IMR-90 (cell line): Measurements from ENCODE around the gene SLC26A3. TPM values are rescaled to one million over a fixed set of nuclear protein-coding genes. Genes with fewer than 3 reads are reported as not detected.

Source experiments
- ATAC-seq: fragments of 200-7000 bp; cut with Tn5 transposase; 2 replicates; pipeline ENCODE4 v1.9.1; 2020; ENCODE audit warnings: low read depth, mild to moderate bottlenecking, moderate library complexity
- BruUV-seq: library from RNA; stranded (reverse); fragments of 400-500 nt; replicated peaks from 2 replicates; lab custom pipeline; 2021; lab: Mats Ljungman, UMichigan
- CTCF ChIA-PET: fragments of 300-600 bp; formaldehyde crosslinking; extraction: SDS; loops from one replicate; lab custom pipeline; 2021; ENCODE audit warnings: antibody characterized with exemption; lab: Yijun Ruan, JAX
- POLR2A ChIA-PET: fragments of 300-600 bp; sonication (Branson Sonifier 250); formaldehyde crosslinking; loops from one replicate; lab custom pipeline; 2022; ENCODE audit warnings: antibody characterized with exemption; ENCODE audit not compliant: unreplicated experiment; lab: Charles Lee
- DNase-seq: peaks from one replicate; pipeline ENCODE4 v3.0.0; 2013
- H2AFZ ChIP-seq: replicated peaks from 2 replicates; pipeline ENCODE3; 2013; ENCODE audit warnings: low read length, mild to moderate bottlenecking; ENCODE audit not compliant: poor library complexity
- H2AK5ac ChIP-seq: 2 replicates; pipeline ENCODE4 v1.6.1; 2013; ENCODE audit warnings: low read depth, low read length, inconsistent platforms
- H2AK9ac ChIP-seq: replicated peaks from 2 replicates; pipeline ENCODE3; 2013; ENCODE audit warnings: mild to moderate bottlenecking, low read depth, low read length, moderate library complexity; ENCODE audit not compliant: poor library complexity
- H2BK120ac ChIP-seq: 2 replicates; pipeline ENCODE4 v1.6.1; 2013; ENCODE audit warnings: low read depth, low read length, inconsistent platforms
- H2BK15ac ChIP-seq: 3 replicates; pipeline ENCODE4 v1.6.1; 2013; ENCODE audit warnings: low read depth, low read length, inconsistent platforms
- H2BK20ac ChIP-seq: 2 replicates; pipeline ENCODE4 v1.6.1; 2013; ENCODE audit warnings: low read depth, mild to moderate bottlenecking, inconsistent platforms, low read length, moderate library complexity
- H2BK5ac ChIP-seq: 2 replicates; pipeline ENCODE4 v1.6.1; 2013; ENCODE audit warnings: mild to moderate bottlenecking, low read depth, low read length, inconsistent platforms; ENCODE audit not compliant: poor library complexity, severe bottlenecking
- H3K14ac ChIP-seq: replicated peaks from 2 replicates; pipeline ENCODE4 v1.6.1; 2013; ENCODE audit warnings: low read depth, low read length, inconsistent platforms
- H3K18ac ChIP-seq: 2 replicates; pipeline ENCODE4 v1.6.1; 2013; ENCODE audit warnings: low read depth, low read length, control low read depth
- H3K23ac ChIP-seq: 2 replicates; pipeline ENCODE4 v1.6.1; 2013; ENCODE audit warnings: low read depth, low read length, inconsistent platforms
- H3K27ac ChIP-seq: 2 replicates; pipeline ENCODE4 v1.5.1; 2013; ENCODE audit warnings: mild to moderate bottlenecking, control low read depth, low read length; ENCODE audit not compliant: insufficient read depth
- H3K27me3 ChIP-seq: 2 replicates; pipeline ENCODE4 v1.6.1; 2013; ENCODE audit warnings: low read length; ENCODE audit not compliant: control insufficient read depth, insufficient read depth
- H3K36me3 ChIP-seq: 2 replicates; pipeline ENCODE4 v1.6.1; 2013; ENCODE audit warnings: low read length, mixed read lengths; ENCODE audit not compliant: control insufficient read depth, insufficient read depth
- H3K4ac ChIP-seq: 2 replicates; pipeline ENCODE4 v1.6.1; 2013; ENCODE audit warnings: low read depth, low read length, inconsistent platforms
- H3K4me1 ChIP-seq: 2 replicates; pipeline ENCODE4 v1.6.1; 2013; ENCODE audit warnings: low read length, mixed read lengths; ENCODE audit not compliant: control insufficient read depth, insufficient read depth
- H3K4me2 ChIP-seq: 2 replicates; pipeline ENCODE4 v1.6.1; 2013; ENCODE audit warnings: low read depth, mild to moderate bottlenecking, control low read depth, low read length, moderate library complexity
- H3K4me3 ChIP-seq: 2 replicates; pipeline ENCODE4 v1.5.1; 2013; ENCODE audit warnings: low read depth, mild to moderate bottlenecking, control low read depth, low read length, moderate library complexity; ENCODE audit not compliant: insufficient read depth
- H3K56ac ChIP-seq: 2 replicates; pipeline ENCODE4 v1.6.1; 2013; ENCODE audit warnings: low read length, inconsistent platforms; ENCODE audit not compliant: insufficient read depth; ENCODE audit errors: extremely low read depth
- H3K79me1 ChIP-seq, 2 experiments: 2 replicates each; pipeline ENCODE4 v1.6.1; 2013; ENCODE audit warnings: low read length in 2 of 2, inconsistent platforms in 1 of 2, low read depth in 1 of 2
- H3K9ac ChIP-seq: 2 replicates; pipeline ENCODE4 v1.6.1; 2013; ENCODE audit warnings: low read depth, low read length, control low read depth
- H3K9me1 ChIP-seq: 2 replicates; pipeline ENCODE4 v1.6.1; 2013; ENCODE audit warnings: low read length, inconsistent platforms; ENCODE audit not compliant: insufficient read depth
- H3K9me3 ChIP-seq: 2 replicates; pipeline ENCODE4 v1.6.1; 2013; ENCODE audit warnings: low read length; ENCODE audit not compliant: control insufficient read depth, insufficient read depth
- H4K20me1 ChIP-seq: 2 replicates; pipeline ENCODE4 v1.6.1; 2013; ENCODE audit warnings: low read length, inconsistent platforms; ENCODE audit not compliant: insufficient read depth
- H4K5ac ChIP-seq: 2 replicates; pipeline ENCODE4 v1.6.1; 2013; ENCODE audit warnings: mild to moderate bottlenecking, low read depth, low read length, control low read depth
- H4K8ac ChIP-seq, 2 experiments: 2 replicates each; pipeline ENCODE4 v1.6.1; 2013; ENCODE audit warnings: low read depth in 2 of 2, low read length in 2 of 2, control low read depth in 1 of 2, inconsistent platforms in 1 of 2
- H4K91ac ChIP-seq: 2 replicates; pipeline ENCODE4 v1.6.1; 2013; ENCODE audit warnings: low read depth, low read length, inconsistent platforms; ENCODE audit not compliant: insufficient read depth
- BHLHE40 ChIP-seq: fragments of 150-350 bp; IDR thresholded peaks from 2 replicates; pipeline ENCODE4 v1.6.1; 2016; ENCODE audit warnings: mild to moderate bottlenecking, low read depth, low read length
- CEBPB ChIP-seq: IDR thresholded peaks from 2 replicates; pipeline ENCODE4 v1.6.1; 2012; ENCODE audit warnings: low read depth, low read length, improper control_type of control experiment
- CHD1 ChIP-seq: IDR thresholded peaks from 2 replicates; pipeline ENCODE4 v1.6.1; 2012; ENCODE audit warnings: low read depth, low read length, improper control_type of control experiment
- CTCF ChIP-seq: conservative IDR thresholded peaks from 2 replicates; pipeline ENCODE4 v1.5.1; 2012; ENCODE audit warnings: mild to moderate bottlenecking, low read depth, low read length, improper control_type of control experiment
- ELK1 ChIP-seq: fragments of 150-350 bp; IDR thresholded peaks from 2 replicates; pipeline ENCODE4 v1.6.1; 2016; ENCODE audit warnings: low read depth, mild to moderate bottlenecking, low read length, moderate library complexity, borderline replicate concordance
- FOS ChIP-seq: fragments of 150-350 bp; IDR thresholded peaks from 2 replicates; pipeline ENCODE4 v1.6.1; 2016; ENCODE audit warnings: low read depth, low read length
- MAFK ChIP-seq: IDR thresholded peaks from 2 replicates; pipeline ENCODE4 v1.6.1; 2012; ENCODE audit warnings: low read depth, low read length, improper control_type of control experiment
- MAZ ChIP-seq: IDR thresholded peaks from 2 replicates; pipeline ENCODE4 v1.6.1; 2012; ENCODE audit warnings: low read depth, mild to moderate bottlenecking, low read length, improper control_type of control experiment, moderate library complexity, borderline replicate concordance
- MXI1 ChIP-seq: IDR thresholded peaks from 2 replicates; pipeline ENCODE4 v1.6.1; 2012; ENCODE audit warnings: low read depth, mild to moderate bottlenecking, low read length, moderate library complexity, borderline replicate concordance
- NFE2L2 ChIP-seq: fragments of 150-350 bp; IDR thresholded peaks from 2 replicates; pipeline ENCODE4 v1.6.1; 2016; ENCODE audit warnings: low read depth, mild to moderate bottlenecking, low read length
- POLR2A ChIP-seq: IDR thresholded peaks from 2 replicates; pipeline ENCODE4 v1.6.1; 2012; ENCODE audit warnings: mild to moderate bottlenecking, low read depth, low read length
- RAD21 ChIP-seq: IDR thresholded peaks from 2 replicates; pipeline ENCODE4 v1.6.1; 2012; ENCODE audit warnings: low read length, improper control_type of control experiment
- RCOR1 ChIP-seq: IDR thresholded peaks from 2 replicates; pipeline ENCODE4 v1.6.1; 2012; ENCODE audit warnings: mild to moderate bottlenecking, low read length, improper control_type of control experiment; ENCODE audit not compliant: insufficient replicate concordance
- RFX5 ChIP-seq: IDR thresholded peaks from 2 replicates; pipeline ENCODE4 v1.8.0; 2012; ENCODE audit warnings: low read depth, mild to moderate bottlenecking, low read length, moderate library complexity
- SMC3 ChIP-seq: fragments of 150-350 bp; IDR thresholded peaks from 2 replicates; pipeline ENCODE4 v1.6.1; 2016; ENCODE audit warnings: low read depth, mild to moderate bottlenecking, antibody characterized with exemption, low read length, moderate library complexity
- USF2 ChIP-seq: fragments of 150-350 bp; IDR thresholded peaks from 2 replicates; pipeline ENCODE4 v1.6.1; 2017; ENCODE audit warnings: mild to moderate bottlenecking, antibody characterized with exemption, low read length, low read depth
- WGBS, 2 experiments: methylation state at CpG; one replicate each; pipeline versions ENCODE4 v1.1.5 to v1.1.7; 2013; ENCODE audit warnings: missing lambda C conversion rate in 2 of 2; ENCODE audit not compliant: insufficient read length in 1 of 2; ENCODE audit errors: extremely low coverage in 2 of 2; 5-methylcytosine and 5-hydroxymethylcytosine counted together
- dilution Hi-C: fragments of 300-500 bp; cut with HindIII; formaldehyde crosslinking; loops from one replicate; pipeline ENCODE4 v1.14.3; 2018; ENCODE audit warnings: low sequenced_read_pairs; ENCODE audit not compliant: unreplicated experiment
- in situ Hi-C: fragments of 300-500 bp; cut with MboI; formaldehyde crosslinking; loops from 3 replicates; pipeline ENCODE4 v1.14.3; 2019; ENCODE audit warnings: low sequenced_read_pairs, inconsistent platforms, mixed read lengths
- intact Hi-C: fragments of 100-400 bp; cut with micrococcal nuclease; formaldehyde crosslinking; loops from 2 replicates; pipeline ENCODE4 v1.10.0; 2022
- polyA plus RNA-seq, 3 experiments: library from polyadenylated mRNA; depleted of rRNA; stranded (reverse); fragments of >200 nt; gene quantifications; 2 replicates each; pipeline ENCODE4 v1.2.3, GENCODE V29; 2012; ENCODE audit warnings: low replicate concordance in 1 of 3
- total RNA-seq: library from RNA; depleted of rRNA; stranded (reverse); fragments of >200 nt; gene quantifications from 2 replicates; pipeline ENCODE4 v1.2.3, GENCODE V29; 2012

The SLC26A3 gene
- total and polyA plus RNA-seq, 2 of the 4 experiments (the other 2 are of a cell fraction) = not detected

GRCh38 chr7:107816011-107816566, 13.1 kb upstream of the SLC26A3 start:
- ChIA-PET POLR2A (no interaction called here), CTCF (no interaction called here)
- no peaks in the 10 kb centered on the region for H3K9me1 ChIP-seq
- WGBS, 2 experiments = 54% methylated on average over 5 of the region's 6 CpGs; no CpG with 5 or more reads in 1 of the 2 experiments
- H2BK5ac ChIP-seq = no peak overlapping the region
- no peak overlapping the region for H2BK20ac ChIP-seq
- no peak overlapping the region for H4K91ac ChIP-seq
- H3K4me1 ChIP-seq = no peaks in the 10 kb centered on the region
- no peaks in the 10 kb centered on the region; the same call in none of the 2 replicates for H3K27me3 ChIP-seq
- TF ChIP-seq MAFK = no peak
- TF ChIP-seq MXI1 = no peak
- no peak for TF ChIP-seq NFE2L2
- TF ChIP-seq RAD21 = no peak
- TF ChIP-seq POLR2A = no peak
- TF ChIP-seq MAZ = no peak
- TF ChIP-seq CEBPB = no peak
- TF ChIP-seq CHD1 = no peak
- no peak for TF ChIP-seq RCOR1
- no peak for TF ChIP-seq BHLHE40
- TF ChIP-seq ELK1 = no peak
- no peak for TF ChIP-seq FOS
- no peak for TF ChIP-seq RFX5
- TF ChIP-seq SMC3 = no peak
- TF ChIP-seq CTCF = no peak
- no peak for TF ChIP-seq USF2
- no peak overlapping the region for H3K4me2 ChIP-seq
- no peak overlapping the region for H4K8ac ChIP-seq
- in situ Hi-C loops (no loop called here), intact Hi-C loops (no loop called here), dilution Hi-C loops (no loop called here)
- H3K56ac ChIP-seq = no peak overlapping the region
- no peak overlapping the region for H3K4ac ChIP-seq
- no peak overlapping the region for H2AK9ac ChIP-seq
- no peaks in the 10 kb centered on the region for H3K79me1 ChIP-seq
- DNase-seq (no peak), ATAC-seq (no peak)
- no peak overlapping the region for H2BK120ac ChIP-seq
- no peak overlapping the region for H3K9ac ChIP-seq
- H2AK5ac ChIP-seq = no peak overlapping the region
- no peak overlapping the region for H4K5ac ChIP-seq
- H2AFZ ChIP-seq = no peak overlapping the region
- H4K20me1 ChIP-seq = no peaks in the 10 kb centered on the region
- H2BK15ac ChIP-seq = no peak overlapping the region
- no peaks in the 10 kb centered on the region for H3K36me3 ChIP-seq
- BruUV-seq = no TSS peak
- H3K23ac ChIP-seq = no peak overlapping the region
- no peak overlapping the region for H3K27ac ChIP-seq
- no peak overlapping the region for H3K4me3 ChIP-seq
- no peaks in the 10 kb centered on the region for H3K9me3 ChIP-seq
- no peak overlapping the region for H3K18ac ChIP-seq
- H3K14ac ChIP-seq = no peak overlapping the region
